Measurements from ENCODE around the gene TMEM52B. TPM values are rescaled to one million over a fixed set of nuclear protein-coding genes. Genes with fewer than 3 reads are reported as not detected.

Gene TMEM52B
- total and polyA plus RNA-seq, 7 donors, result not detected

DNA sequence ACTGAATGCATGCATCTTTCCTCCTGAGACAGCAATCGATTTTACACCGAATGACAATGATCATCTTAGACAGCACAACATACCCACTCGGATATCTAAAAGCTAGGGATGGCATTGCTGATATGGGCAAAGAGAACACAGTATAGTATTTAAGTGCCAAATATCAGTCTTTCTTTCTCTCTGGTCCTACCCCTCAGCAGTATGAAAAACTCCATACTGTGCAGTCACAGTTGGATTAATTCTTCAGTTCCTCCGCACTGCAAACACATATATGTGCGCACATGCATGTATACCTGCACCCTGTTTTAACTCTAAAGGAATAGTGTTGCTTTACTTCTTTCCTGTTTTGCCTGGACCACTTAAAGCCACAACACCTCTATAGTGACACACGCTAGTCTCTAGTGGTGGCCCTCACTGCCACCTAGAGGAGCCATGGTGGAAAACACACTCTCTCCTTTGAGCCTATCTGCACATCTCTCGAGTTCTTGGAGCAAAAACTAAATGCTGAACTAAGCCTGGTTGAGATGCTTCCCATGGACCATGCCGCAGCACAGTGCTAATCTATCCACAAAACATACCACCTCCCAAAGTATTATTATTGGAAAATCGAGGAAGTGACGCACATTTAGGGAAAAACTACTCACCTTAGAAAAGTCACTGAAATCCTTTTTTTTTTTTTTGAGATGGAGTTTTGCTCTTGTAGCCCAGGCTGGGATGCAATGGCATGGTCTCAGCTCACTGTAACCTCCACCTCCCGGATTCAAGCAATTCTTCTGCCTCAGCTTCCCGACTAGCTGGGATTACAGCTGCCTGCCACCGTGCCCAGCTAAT lies 11.9 kb downstream of the TMEM52B start:
- DNase-seq (peak; percentile 46 to 61), ATAC-seq (peak; percentile 88 to 99 (median 94))
- intact Hi-C loops (cut with DNase I), result loop anchor here (1.0 to 10.0 kb wide), 3 partner anchors 36 to 156 kb away; partner anchors contain the start of gene CLEC9A (in 1 of the 2)
- H3K9me3 ChIP-seq, result no peaks in the 10 kb centered on the region
- no peaks in the 10 kb centered on the region for H3K4me1 ChIP-seq
- H3K27ac ChIP-seq, result no peak overlapping the region
- H3K27me3 ChIP-seq (ENCODE audit: insufficient read depth in 3 of 3, low read length in 2 of 3), result no peaks in the 10 kb centered on the region
- no peaks in the 10 kb centered on the region for H3K36me3 ChIP-seq (ENCODE audit: insufficient read depth in 1 of 2, low read depth in 1 of 2)
- TF ChIP-seq, protein P1, sequence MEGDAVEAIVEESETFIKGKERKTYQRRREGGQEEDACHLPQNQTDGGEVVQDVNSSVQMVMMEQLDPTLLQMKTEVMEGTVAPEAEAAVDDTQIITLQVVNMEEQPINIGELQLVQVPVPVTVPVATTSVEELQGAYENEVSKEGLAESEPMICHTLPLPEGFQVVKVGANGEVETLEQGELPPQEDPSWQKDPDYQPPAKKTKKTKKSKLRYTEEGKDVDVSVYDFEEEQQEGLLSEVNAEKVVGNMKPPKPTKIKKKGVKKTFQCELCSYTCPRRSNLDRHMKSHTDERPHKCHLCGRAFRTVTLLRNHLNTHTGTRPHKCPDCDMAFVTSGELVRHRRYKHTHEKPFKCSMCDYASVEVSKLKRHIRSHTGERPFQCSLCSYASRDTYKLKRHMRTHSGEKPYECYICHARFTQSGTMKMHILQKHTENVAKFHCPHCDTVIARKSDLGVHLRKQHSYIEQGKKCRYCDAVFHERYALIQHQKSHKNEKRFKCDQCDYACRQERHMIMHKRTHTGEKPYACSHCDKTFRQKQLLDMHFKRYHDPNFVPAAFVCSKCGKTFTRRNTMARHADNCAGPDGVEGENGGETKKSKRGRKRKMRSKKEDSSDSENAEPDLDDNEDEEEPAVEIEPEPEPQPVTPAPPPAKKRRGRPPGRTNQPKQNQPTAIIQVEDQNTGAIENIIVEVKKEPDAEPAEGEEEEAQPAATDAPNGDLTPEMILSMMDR (IDR thresholded peaks at IDR 0.05), result peak; percentile 75
- no peak overlapping the region for H3K4me3 ChIP-seq
- 47 to 53% (median 47%) methylated on average over 13 of the region's 13 CpGs for WGBS, 3 donors

DNA sequence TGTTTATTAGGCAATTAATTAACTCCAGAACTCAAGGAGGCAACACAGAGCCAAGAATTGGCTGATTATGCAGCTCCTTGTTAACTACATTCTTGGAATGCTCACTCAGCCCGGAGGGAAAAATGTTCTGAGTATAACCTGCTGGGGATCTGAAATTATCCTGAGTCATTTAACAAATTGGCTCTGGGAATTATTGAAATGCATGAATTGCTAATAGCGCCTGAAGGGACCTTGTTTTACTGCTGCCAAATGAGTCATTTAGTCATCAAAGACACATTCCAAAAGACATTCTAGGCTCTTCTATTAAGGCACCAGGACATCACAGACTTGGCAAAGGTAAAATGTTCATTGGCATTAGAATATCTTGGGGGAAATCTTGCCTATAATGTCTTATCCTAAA lies 13.0 kb downstream of the TMEM52B start:
- 32 to 48% (median 36%) methylated on average over 2 of the region's 2 CpGs for WGBS, 3 donors
- Histone ChIP-seq H3K27ac (no peak overlapping the region), H3K9me3 (no peaks in the 10 kb centered on the region), H3K36me3 (ENCODE audit: insufficient read depth in 1 of 2, low read depth in 1 of 2) (no peaks in the 10 kb centered on the region), H3K27me3 (ENCODE audit: insufficient read depth in 3 of 3, low read length in 2 of 3) (no peaks in the 10 kb centered on the region), H3K4me1 (no peaks in the 10 kb centered on the region), H3K4me3 (no peak overlapping the region)
- DNase-seq (no peak), ATAC-seq (no peak)
- intact Hi-C loops (cut with DNase I), result loop anchor here (1.0 to 10.0 kb wide), 3 partner anchors 38 to 157 kb away; partner anchors contain the start of gene CLEC9A (in 1 of the 2)
- TF ChIP-seq, protein P1 (IDR thresholded peaks at IDR 0.05), result no peak

DNA sequence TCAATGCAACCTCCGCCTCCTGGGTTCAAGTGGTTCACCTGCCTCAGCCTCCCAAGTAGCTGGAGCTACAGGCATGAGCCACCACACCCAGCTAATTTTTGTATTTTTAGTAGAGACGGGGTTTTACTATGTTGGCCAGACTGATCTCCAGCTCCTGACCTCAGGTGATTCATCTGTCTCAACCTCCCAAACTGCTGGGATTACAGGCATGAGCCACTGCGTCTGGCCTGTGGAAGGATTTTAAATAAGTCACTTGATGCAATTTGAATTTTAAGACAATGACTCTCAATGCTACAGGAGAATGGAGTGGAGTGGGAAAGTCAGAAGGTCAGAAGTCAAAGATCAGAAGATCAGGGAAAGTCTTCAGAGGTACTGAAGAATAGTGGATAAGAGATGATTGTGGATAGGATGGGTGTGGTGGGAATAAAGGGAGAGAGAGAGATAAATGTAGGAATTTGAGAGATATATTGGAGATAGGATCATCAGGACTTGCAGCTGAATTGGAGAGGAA lies 15.4 kb downstream of the TMEM52B start:
- DNase-seq (no peak), ATAC-seq (no peak)
- Histone ChIP-seq H3K4me3 (no peak overlapping the region), H3K9me3 (no peaks in the 10 kb centered on the region), H3K27ac (no peak overlapping the region), H3K27me3 (ENCODE audit: insufficient read depth in 3 of 3, low read length in 2 of 3) (no peaks in the 10 kb centered on the region), H3K36me3 (ENCODE audit: insufficient read depth in 1 of 2, low read depth in 1 of 2) (no peaks in the 10 kb centered on the region), H3K4me1 (no peaks in the 10 kb centered on the region)
- TF ChIP-seq, protein P1 (IDR thresholded peaks at IDR 0.05), result no peak
- WGBS, 3 donors, result 86 to 97% (median 89%) methylated on average over 3 of the region's 3 CpGs
- intact Hi-C loops (cut with DNase I), result loop anchor here in 1 of 2 donors (10.0 kb wide), 1 partner anchor 159 kb away; the partner anchor contains the start of gene CLEC9A

DNA sequence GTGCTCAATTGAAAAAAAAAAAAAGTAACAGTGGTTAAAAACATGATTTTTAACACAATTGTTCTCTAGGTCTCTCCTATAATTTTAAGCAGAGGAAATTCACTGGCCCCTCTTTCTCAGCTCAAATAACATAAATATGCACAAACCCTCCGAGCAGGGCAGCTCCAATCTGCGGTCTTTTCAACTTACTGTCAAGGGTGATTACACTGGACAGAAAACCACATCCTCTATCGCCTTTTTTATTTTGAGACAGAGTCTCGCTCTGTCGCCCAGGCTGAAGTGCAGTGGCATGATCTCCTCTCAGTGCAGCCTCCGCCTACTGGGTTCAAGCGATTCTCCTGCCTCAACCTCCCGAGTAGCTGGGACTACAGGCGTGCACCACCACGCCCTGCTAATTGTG lies 17.4 kb downstream of the TMEM52B start:
- no peak for ATAC-seq
- TF ChIP-seq, protein P1 (IDR thresholded peaks at IDR 0.05), result no peak
- Histone ChIP-seq H3K4me3 (no peak overlapping the region), H3K9me3 (no peaks in the 10 kb centered on the region), H3K27me3 (ENCODE audit: insufficient read depth in 3 of 3, low read length in 2 of 3) (no peaks in the 10 kb centered on the region), H3K27ac (no peak overlapping the region), H3K36me3 (ENCODE audit: insufficient read depth in 1 of 2, low read depth in 1 of 2) (no peaks in the 10 kb centered on the region), H3K4me1 (no peaks in the 10 kb centered on the region)
- whole genome bisulfite sequencing, 3 donors, result 85% methylated on average over 10 of the region's 10 CpGs
- intact Hi-C loops (cut with DNase I), result loop anchor here in 1 of 2 donors (10.0 kb wide), 1 partner anchor 161 kb away; the partner anchor contains the start of gene CLEC9A
- no peak for DNase-seq

All from psoas muscle (tissue), 8 donors.